ENCODE measurements around the gene UNC5C. TPM values are rescaled to one million over a fixed set of nuclear protein-coding genes. Genes with fewer than 3 reads are reported as not detected.
A peak's percentile ranks its signal among the peaks of the same experiment; 100 is the strongest.

The UNC5C gene
- total RNA-seq, result 1 to 10 TPM; 3.3 to 6.2 TPM
- long read RNA-seq, result 0 reads

DNA sequence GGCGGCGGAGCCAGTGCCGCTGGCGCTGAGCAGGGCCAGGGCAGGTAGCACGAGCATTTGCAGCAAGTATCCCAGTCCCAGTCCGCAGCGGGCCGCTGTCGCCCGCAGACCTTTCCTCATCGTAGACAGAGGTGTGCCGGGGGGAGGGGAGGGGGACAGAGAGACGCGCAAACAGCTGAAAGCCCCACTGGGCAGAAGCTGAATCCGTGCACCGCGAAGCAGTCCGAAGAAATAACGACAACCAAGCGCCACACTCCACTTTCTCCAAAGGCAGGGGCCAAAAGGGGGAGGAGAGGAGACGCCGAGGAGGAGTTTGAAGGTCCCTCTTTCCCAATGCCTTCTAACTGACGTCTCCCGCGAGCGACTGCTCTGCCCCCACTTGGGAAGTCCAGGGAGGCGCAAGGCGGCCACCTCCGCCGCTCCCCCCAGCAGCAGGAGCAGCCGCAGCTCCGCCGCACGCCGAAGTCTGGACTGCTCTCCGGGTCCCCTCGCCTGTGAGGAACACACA is at the start of gene UNC5C:
UNC5C (minus strand) TSS at position 236 of the 508 bp plus-strand sequence.
- peak; percentile 85 to 86 for ATAC-seq
- peak; percentile 82 for DNase-seq
- intact Hi-C loops (cut with DNase I), result no loop called here

GRCh38 chr4:95596676-95597075 is 47.9 kb upstream of the UNC5C start:
- no peak for DNase-seq
- no peak for ATAC-seq
- intact Hi-C loops (cut with DNase I), result no loop called here

- DNase-seq, result no peak
- no peak for ATAC-seq
- intact Hi-C loops (cut with DNase I), result no loop called here
Observed at GRCh38 chr4:95594629-95595028, 45.9 kb upstream of the UNC5C start.

DNA sequence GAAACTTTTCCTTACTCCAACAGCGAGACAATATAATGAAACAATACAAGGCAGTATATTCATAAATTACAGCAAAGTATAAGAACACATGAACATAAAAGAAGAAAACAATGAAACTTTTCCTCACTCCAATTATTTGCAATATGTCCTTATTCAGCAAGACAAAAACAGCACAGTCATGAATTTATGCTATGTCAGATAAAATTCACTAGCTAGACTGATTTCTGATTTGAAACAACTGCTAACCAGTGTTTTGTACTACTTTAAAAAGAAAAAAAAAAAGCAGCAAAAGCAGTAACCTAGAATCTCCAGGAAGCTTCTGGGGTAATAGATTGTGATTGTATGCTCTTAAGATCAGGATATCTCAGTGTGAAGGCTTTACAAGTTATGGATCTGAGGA is 45.2 kb upstream of the UNC5C start:
- ATAC-seq, result no peak
- intact Hi-C loops (cut with DNase I), result no loop called here

DNA sequence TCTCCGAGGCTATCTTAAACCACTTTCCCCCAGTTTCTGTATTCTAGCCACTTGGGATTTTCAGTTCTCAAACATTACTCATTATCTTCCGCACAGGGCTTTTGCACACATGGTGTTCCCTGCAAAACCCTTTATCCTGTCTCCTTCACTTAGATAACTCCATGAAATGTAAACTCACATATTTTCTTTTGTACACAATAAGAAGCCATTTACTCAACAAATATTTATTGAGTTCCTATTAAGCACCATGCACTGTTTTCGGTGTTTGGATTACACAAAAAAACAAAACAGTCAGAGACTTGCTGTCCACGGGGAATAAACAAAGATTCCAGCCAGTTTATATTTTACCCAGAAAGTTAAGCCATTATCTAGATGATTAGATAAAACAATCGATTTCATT is 42.5 kb upstream of the UNC5C start:
- intact Hi-C loops (cut with DNase I), result no loop called here
- DNase-seq, result no peak
- ATAC-seq, result no peak

More for the DNA sequence above, 45.2 kb upstream of the UNC5C start:
- DNase-seq, result no peak

DNA sequence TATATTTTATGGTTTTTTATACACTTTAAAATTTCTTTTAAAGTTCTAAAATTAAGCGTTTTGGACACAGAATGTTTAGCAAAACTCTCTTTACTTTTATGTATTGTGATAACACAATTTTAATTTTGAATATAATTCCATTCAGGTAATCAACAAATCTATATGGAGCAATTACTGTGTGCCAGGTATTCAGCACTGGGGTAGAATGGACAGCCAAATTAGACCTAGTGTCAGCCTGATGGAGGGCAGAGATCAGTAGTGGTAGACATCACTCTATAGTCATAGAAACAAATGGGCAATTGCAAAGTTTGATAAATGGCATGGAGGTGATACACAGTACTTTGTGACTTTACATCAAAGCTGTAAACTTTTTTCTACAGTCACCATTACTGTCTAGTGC is 41.8 kb upstream of the UNC5C start:
- ATAC-seq (no peak), DNase-seq (no peak)
- intact Hi-C loops (cut with DNase I), result no loop called here

DNA sequence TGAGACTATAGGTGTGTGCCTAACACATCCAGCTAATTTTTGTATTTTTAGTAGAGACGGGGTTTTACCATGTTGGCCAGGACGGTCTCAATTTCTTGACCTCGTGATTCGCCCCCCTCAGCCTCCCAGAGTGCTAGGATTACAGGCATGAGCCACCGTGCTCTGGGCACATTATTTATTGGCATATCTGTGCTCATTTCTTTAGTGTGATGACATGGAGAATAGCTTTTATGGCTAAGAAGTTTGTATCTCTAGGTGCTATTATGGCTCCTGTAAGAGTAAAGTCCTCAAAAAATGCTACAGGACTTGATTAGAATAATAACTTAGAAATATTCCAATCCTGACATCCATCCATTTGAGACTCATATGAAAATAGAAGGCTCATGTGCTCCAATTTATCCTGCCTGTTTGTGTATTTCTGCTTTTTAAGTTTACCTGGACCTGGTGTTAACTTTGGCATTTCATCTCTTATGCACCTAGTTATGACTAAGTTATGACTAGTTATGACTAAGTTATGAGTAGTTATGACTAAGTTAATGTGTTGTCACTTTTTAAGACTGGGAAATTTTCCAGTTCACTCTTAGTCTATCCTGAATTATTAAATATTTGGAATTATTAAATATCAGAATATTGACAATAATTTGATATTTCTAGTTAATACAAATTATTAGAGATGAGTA is 36.4 kb upstream of the UNC5C start:
- DNase-seq (no peak), ATAC-seq (no peak)
- intact Hi-C loops (cut with DNase I), result no loop called here

DNA sequence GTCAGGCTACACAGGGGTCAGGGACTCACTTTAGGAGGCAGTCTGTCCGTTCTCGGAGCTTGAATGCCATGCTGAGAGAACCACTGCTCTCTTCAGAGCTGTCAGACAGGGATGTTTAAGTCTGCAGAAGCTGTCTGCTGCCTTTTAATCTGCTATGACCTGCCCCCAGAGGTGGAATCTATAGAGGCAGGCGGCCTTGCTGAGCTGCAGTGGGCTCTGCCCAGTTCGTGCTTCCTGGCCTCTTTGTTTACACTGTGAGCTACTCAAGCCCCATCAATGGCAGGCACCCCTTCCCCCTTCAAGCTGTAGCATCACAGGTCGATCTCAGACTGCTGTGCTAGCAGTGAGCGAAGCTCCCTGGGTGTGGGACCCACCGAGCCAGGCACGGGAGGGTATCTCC is 31.5 kb upstream of the UNC5C start:
- ATAC-seq (no peak), DNase-seq (no peak)
- intact Hi-C loops (cut with DNase I), result no loop called here

DNA sequence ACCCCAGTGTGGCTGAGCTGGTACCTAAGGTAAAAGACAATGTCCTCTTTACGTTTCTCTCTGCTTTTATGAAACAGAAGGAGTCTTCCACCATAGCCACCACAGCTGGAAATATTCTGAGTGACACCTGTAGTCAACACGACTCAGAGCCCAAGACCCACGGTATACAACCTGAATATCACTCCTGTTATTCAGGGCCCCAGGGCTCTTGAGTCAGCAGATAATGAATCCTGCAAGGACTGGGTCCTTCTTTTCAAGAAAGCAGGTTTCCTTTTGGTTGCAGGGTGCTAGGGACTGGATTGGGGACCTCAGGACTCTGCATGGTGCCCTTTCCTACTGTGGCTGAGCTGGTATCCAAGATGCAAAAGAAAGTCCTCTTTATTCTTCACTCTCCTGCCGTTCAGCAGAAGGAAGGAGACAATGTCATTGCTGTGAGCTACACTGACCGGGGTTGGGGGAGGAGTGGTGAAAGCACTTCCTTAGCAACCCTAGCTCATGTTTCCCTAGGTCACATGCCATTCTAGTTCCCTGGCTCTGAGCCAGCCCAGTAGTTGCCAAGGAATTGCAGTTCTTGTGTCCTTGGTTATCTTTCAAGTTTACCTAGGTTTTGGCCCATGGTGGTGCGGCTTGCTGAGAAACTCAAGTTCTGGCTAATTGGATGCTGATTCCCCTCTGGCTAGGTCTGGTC is 23.7 kb upstream of the UNC5C start:
- peak; percentile 38 for DNase-seq
- intact Hi-C loops (cut with DNase I), result no loop called here
- ATAC-seq, result peak; percentile 43 to 57

GRCh38 chr4:95571577-95571976 is 22.8 kb upstream of the UNC5C start:
- ATAC-seq (no peak), DNase-seq (no peak)
- intact Hi-C loops (cut with DNase I), result no loop called here

GRCh38 chr4:95563638-95564337 is 15.0 kb upstream of the UNC5C start:
- intact Hi-C loops (cut with DNase I), result no loop called here
- ATAC-seq (no peak), DNase-seq (no peak)

DNA sequence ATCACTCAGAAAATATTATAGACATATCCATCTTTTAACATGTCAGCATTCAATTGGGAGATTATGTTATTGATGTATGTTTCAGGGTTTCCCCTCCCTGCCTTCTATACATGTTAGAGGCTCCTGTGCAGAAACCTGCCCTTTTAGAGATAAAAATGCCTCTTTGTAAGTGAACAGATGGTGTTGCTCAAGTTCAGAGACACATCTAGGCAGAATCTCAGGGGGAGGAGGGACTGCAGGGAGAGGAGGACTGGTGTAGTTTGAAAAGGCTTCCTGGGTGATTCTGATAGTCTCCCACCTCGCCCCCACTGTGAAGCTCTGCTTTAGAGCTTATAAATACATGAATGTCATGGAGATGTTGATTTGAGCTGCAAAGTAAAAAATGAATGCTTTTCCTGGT is 12.0 kb upstream of the UNC5C start:
- intact Hi-C loops (cut with DNase I), result no loop called here
- no peak for DNase-seq
- ATAC-seq, result no peak

DNA sequence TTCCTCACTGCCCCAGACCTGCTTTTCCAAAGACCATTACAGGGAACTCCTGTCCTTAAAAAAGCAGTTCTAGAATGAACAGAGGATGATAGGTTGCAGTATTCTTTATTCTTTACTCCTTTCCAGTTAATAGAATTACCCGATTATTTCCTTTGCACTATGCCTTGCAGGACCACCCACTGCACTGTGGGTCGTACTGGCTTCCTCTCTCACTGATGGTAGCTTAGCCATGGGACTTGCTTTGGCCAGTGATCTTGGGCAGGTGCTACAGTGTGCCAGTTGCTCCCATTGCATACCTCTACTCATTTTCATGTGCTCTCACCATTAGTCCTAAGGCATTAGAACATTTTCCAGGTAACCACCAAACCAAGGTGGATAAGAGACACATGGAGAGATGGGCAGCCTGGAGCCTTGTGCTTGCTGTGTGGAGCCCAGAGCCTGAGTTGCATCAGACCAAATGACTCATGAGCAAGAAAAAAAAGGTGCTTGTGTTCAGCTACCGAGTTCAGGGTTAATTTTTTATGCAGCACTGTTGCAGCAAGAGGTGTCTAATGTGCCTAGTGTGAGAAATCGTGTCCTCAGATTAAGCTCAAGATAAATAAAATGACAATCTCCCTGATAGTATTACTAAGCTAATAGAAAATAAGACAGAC is 7.6 kb upstream of the UNC5C start:
- no peak for DNase-seq
- intact Hi-C loops (cut with DNase I), result no loop called here
- no peak for ATAC-seq

DNA sequence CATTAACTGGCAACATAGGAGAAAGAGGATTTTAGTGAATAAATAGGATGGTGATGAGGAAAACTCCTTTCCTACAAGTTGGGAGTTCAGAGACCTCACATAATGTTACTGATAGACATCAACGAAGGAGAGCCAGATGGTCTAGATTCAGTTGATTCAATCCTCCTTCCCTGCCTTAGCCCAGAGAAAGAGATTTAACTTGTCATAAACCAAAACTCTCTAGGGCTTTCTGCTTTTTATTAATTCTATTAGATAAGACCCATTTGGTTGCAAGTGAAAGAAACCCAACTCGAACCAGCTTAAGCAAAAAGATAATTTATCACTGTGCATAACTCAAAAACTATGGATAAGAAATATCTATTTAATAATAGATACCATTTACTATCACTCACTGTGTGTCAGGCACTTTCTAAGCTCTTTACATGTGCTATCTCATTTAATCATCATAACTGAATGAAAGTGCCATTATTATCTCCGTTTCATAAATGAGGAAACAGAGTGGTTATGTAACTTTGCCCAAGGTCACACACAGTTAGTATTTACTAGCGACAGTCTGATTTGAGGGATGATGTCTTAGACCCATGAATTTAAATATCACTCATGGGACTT is 4.3 kb upstream of the UNC5C start:
- DNase-seq (no peak), ATAC-seq (no peak)
- intact Hi-C loops (cut with DNase I), result no loop called here

DNA sequence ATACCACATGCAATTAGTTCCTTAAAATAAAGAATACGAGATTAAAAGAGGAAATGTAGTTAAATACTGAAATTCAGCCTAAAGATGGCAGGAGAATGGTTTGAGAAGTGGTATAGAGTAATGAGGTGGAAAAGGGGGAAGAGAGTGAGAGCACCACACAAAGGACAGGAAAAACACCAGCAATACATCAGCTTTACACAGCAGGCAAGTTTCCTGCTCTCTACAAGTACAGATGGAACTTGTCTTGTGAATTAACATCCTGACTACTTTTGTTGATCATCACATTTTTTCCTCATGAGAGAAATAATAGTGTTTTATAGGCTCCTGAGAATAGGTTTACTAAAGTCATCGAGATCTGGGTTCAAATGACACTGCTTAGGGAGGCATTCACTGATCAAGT is 2.9 kb upstream of the UNC5C start:
- DNase-seq (no peak), ATAC-seq (no peak)
- intact Hi-C loops (cut with DNase I), result no loop called here

DNA sequence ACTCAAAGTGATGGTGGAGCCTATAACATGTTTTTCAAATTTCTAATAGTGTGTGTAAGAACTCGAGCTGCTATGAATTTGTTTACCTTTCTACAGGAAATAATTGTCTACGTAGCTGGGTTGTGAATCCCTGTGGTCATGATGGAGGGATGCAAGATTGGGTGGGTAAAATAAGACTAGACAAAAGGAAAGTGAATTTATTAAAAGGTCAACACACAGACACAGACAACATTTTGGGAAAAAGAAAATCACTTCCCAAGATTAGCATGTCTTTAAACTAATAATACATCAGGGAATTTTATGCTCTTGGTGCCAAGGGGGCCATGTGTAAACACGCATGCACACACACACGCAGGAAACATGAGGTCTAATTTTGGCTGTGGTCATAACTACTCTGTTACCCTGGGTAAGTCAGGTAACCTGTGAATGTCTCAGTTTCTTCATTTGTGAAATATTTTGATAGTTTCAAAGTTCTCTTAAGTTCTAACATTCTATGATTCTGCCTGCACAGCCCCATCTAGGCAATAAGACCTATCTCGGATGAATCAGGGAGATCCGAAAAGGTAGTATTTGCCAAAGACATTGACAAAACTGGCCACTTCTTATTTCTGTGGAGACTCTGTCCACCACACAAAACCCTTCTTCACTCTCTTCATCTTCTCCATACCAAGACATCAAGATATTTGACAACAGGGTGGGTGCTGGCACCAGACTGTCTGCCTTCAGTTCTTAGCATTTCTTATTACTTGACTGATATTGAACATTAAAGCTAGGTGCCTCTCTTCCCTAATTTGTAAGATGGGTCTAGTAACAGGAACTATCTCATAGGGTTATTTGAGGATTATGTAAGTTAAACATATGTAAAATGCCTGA is 1.6 kb upstream of the UNC5C start:
- DNase-seq, result no peak
- no peak for ATAC-seq
- intact Hi-C loops (cut with DNase I), result no loop called here

GRCh38 chr4:95549246-95550114 is 707 bp upstream of the UNC5C start:
- DNase-seq (peak; percentile 74), ATAC-seq (peak; percentile 75 to 81)
- intact Hi-C loops (cut with DNase I), result no loop called here
